ENCODE measurements around the gene ABCG2.
"Not testable (repeated sequence)": the region's sequence is repeated elsewhere in the genome, so short reads cannot be mapped to it uniquely, and the experiment has no call there.

The ABCG2 gene

DNA sequence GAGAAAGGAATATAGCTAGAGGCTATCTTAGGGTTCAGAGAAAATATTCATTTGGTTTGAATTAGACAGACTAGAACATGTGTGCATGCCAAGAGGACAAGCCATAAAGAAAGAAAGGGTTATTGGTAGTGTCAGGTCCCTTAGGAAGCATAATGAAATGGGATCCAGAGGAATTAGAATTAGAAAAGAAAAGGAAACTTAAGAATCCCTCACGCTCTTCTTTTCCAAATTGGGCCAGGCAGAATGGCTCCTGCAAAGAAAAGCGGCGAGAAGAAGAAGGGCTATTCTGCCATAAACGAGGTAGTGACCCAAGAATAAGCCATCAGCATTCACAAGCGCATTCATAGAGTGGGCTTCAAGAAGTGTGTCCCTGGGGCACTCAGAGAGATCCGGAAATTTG lies 4.9 kb upstream of the ABCG2 start:
- no peak for ATAC-seq

GRCh38 chr4:88162626-88163025 lies 4.2 kb upstream of the ABCG2 start:
- ATAC-seq = no peak

DNA sequence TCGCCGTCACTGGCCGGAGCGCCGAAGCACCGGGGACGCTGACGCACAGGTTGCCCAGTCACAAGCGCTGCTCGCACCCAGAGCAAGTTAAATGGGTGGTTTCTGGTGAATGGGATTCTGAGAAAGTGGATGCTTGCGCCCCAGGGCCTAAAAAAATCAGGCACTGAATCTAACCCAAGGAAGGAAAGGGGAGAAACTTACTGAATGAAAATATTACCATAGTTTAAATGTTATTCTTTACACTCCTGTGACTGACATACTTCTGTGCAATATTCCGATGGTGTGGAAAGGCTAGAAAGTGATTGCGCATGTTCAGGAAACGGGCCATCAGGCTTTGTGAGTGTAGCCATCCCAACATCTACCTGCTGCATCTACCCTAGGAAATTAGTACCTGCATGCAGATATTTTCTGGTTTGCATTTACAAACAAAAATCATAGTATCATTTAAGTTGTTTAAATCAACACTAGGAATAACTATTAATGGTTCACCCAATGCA lies 838 bp upstream of the ABCG2 start:
- ATAC-seq = peak in 1 of 2 donors; percentile 25

DNA sequence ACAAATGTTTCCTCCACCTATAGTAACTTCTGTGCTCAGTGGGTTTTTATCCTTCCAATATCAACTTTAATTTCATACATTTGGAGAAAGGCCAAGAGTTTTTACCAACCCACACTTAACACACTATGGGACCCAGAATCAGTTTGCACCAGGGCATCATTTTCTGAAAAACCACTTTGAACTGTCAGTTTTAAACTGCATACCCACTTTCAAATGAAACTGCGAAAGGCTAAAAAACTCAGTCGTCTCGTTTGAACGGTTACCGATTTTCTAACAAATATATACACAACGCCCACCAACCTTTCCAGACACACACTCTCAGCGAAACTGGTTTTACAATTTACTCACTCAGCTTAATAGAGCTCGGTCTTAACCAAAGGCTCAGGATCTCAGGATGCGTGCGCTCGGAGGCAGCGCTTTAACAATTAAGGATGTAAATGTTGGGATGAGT lies 376 bp downstream of the ABCG2 start:
- peak; percentile 28 to 58 for ATAC-seq

DNA sequence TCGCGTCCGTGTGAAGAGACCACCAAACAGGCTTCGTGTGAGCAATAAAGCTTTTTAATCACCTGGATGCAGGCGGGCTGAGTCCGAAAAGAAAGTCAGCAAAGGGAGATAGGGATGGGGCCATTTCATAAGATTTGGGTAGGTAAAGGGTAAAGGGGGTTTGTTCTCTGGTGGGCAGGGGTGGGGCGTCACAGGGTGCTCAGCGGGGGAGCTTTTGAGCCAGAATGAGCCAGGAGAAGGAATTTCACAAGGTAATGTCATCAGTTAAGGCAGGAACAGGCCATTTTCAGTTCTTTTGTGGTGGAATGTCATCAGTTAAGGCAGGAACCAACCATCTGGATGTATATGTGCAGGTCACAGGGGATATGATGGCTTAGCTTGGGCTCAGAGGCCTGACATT lies 6.1 kb downstream of the ABCG2 start:
- not testable (repeated sequence) for ATAC-seq

GRCh38 chr4:88148560-88148959 lies 9.9 kb downstream of the ABCG2 start:
- no peak for ATAC-seq

DNA sequence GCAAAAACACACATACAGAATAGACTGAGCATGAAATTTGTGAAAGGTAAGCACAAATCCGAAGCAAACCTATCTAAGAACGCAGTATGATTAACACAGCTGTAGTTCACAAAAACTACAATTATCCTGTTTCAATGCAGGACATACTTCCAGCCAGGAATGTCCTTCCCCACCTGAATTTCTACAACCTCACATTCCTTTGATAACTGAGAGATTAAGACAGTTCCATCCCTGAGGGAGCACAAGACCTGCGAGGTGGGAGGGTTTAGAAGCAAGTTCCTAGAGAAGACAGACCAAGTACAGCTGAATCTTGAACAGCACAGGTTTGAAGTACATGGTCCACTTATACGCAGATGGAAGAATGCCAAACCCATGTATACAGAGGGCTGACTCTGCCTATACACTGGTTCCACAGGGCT lies 10.6 kb downstream of the ABCG2 start:
- ATAC-seq = no peak

DNA sequence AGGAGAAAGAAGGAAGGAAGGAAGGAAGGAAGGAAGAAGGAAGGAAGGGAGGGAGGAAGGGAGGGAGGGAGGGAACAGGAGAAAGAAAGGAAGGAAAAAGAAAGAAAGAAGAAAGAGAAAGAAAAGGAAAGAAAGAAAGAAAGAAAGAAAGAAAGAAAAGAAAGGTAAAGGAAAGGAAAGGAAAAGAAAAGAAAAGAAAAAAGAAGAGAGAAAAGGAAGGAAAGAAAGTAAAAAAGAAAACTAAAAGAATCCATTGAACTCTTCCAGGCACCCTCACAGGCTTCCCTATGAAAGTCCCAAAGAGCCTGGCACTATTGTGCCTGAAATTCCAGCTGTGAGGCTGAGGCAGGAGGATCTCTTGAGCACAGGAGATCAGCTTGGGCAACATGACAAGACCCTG lies 11.5 kb downstream of the ABCG2 start:
- no peak for ATAC-seq

DNA sequence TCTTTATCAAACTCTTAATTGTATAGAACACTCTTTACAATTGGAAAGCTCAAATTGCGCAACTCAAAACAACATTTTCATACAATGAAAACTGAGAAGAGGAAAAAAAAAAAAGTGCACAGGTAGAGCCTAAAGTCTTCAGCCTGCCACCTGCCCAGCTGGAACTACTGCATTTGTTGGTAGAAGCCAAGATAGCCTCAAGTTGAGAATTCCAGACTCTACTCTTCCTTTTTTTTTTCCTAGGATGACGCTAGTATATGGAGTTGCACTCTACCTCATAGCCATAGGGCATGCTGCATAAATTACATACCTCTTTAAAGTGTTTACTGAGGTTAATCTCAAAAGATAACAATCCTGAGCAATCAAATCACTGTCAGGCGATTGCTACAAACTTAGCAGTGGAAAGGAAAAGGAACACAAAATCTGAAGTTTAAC lies 13.6 kb downstream of the ABCG2 start:
- no peak for ATAC-seq

- ATAC-seq = no peak
These were observed 14.4 kb downstream of the ABCG2 start for GRCh38 chr4:88144048-88144447.

DNA sequence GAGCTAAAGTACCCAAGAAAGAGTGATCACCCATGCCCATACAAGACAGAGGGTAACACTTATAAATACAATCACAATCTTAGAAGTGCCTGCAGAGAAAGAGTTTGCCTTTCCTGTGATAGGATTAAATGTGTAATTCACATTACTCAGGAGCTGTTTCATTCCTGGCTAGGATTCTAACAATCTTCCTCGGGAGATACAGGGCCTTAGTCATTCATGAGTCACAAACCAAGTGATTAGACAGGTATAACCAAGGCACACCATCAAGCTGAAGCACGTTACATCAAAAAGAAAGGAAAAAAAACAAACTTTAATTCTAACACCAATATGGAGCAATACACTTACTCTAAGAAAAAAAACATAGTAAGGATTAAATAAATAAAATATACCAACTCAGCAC lies 14.9 kb downstream of the ABCG2 start:
- no peak for ATAC-seq

GRCh38 chr4:88138561-88138960 lies 19.9 kb downstream of the ABCG2 start:
- no peak for ATAC-seq

DNA sequence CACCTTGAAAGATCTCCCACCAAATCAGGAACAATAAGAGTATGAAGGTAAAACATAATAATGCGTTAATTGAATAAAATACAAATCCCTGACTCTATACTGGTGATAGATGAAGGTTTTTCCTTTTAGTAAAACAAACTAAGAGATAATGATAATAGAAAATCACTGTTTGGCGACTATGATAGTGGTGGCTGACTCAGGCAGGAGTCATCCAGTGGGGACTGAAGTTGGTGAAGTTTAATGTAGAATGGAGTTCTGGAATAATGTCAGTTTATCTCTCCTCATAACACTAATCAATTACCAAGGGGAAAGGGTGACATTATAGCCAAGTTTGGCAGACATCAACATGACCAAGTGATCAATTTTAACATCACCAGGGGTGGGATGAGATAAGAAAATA lies 21.3 kb downstream of the ABCG2 start:
- no peak for ATAC-seq

DNA sequence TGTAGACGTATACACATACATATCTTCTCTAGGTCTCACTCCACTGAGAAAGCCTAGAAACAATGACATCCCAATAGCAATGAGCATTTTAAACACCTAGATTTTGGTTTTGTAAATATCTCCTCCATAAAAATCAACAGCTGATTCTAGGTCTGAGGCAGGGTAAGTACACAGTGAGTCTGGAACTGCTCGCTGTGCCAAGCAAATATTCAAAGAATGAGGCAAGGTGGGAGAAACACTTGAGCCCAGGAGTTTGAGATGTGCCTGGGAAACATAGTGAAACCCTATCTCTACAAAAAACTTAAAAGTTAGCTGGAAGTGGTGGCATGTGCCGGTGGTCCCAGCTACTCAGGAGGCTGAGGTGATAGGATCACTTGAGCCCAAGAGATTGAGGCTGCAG lies 22.2 kb downstream of the ABCG2 start:
- ATAC-seq = no peak

- no peak for ATAC-seq
These were observed 23.1 kb downstream of the ABCG2 start for GRCh38 chr4:88135356-88135663.

DNA sequence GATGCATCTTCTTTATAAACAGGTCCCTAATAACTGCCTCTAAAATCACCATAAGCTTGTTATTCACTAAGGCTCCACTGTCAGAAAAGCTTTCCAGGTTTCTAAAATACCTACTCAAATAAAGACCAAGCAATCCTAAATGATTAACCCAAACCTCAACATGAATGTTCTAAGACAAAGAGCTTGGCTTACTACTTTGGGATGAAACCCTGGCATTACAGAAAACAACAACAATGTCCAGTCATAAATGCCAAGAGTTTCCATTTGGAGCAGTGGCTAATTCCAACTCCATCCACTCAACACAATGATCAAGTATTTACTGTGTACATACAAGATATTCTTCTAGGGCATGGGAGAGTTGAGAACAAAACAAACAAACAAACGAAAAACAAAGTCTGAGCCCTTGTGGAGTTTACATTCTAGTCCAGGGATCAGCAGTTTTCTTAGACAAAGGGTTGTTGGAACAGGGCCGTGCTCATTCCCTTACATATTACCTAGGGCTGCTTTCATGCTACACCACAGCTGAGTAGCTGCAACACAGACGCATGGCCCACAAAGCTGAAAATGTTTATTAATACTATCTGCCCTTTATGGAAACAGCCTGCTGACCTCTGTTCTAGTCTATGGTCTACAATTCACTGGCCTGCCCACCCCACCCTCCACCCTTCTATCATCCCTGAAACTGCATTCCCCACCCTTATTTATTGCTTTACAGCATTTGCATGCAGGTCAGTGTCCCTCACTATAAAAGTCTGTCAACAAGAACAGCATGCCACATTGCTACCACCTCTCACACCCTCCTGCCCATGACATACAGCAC lies 23.7 kb downstream of the ABCG2 start:
- no peak for ATAC-seq

- no peak for ATAC-seq
These were observed 24.3 kb downstream of the ABCG2 start for GRCh38 chr4:88134111-88134510.

DNA sequence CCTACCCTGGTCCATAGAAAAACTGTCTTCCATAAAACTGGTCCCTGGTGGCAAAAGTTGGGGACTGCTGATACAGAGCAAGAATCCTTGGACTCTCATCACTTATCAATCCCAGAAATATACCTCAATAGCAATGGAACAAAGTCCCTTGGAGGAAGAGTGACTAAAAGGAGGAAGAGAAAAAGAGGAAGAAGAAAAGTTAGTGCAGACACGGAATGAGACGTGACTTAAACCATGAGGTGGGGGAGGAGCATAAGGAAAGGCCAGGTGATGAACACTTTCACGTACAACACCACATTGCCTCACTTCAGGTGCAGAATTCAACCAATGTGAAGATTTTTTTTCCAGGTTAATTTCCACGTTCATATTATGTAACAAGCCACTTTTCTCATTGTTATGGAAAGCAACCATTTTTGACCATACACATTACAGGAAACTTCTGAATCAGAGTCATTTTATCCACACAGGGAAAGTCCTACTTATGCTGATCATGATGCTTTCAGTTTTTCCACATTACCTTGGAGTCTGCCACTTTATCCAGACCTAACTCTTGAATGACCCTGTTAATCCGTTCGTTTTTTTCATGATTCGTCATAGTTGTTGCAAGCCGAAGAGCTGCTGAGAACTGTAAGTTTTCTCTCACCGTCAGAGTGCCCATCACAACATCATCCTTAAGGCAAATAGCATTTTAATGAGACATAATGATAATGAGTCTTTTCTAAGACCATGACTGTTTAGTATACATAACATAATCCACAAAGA lies 27.7 kb downstream of the ABCG2 start:
- no peak for ATAC-seq

DNA sequence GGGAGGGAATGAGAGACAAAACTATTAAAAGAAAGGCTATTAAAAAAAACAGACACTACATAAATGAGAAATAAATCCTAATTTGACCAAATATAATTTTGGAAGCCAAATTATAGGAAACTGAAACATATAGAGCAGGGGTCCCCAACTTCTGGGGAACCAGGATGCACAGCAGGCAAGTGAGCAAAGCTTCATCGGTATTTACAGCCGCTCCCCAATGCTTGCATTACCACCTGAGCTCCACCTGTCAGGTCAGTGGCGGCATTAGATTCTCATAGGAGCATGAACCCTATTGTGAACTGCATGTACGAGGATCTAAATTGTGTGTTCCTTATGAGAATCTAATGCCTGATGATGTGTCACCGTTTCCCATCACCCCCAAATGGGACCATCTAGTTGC lies 28.4 kb downstream of the ABCG2 start:
- ATAC-seq = no peak

DNA sequence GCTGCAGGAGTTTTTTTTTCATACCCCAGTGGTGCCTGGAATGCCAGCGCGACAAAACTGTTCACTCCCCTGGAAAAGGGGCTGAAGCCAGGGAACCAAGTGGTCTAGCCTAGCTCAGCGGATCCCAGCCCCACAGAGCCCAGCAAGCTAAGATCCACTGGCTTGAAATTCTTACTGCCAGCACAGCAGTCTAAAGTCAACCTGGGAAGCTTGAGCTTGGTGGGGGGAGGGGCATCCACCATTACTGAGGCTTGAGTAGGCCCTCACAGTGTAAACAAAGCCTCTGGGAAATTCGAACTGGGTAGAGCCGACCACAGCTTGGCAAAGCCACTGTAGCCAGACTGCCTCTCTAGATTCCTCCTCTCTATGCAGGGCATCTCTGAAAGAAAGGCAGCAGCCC lies 36.2 kb downstream of the ABCG2 start:
- ATAC-seq = not testable (repeated sequence)

DNA sequence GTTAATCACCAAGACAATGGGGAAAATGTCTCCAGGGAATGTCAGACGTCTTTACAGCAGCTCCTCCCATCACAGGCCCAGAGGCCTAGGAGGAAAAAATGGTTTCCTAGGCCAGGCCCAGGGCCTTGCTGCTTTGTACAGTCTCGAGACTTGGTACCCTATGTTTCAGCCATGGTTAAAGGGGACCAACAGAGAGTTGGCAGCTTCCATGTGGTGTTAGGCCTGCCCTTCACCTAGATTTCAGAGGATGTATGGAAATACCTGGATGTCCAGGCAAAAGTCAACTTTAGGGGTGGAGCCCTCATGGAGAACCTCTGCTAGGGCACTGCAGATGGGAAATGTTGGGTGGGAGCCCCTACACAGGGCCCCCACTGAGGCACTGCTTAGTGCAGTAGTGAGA lies 38.5 kb downstream of the ABCG2 start:
- ATAC-seq = no peak

GRCh38 chr4:88115587-88115986 lies 42.9 kb downstream of the ABCG2 start:
- ATAC-seq = no peak

GRCh38 chr4:88112856-88113255 lies 45.6 kb downstream of the ABCG2 start:
- ATAC-seq = no peak

DNA sequence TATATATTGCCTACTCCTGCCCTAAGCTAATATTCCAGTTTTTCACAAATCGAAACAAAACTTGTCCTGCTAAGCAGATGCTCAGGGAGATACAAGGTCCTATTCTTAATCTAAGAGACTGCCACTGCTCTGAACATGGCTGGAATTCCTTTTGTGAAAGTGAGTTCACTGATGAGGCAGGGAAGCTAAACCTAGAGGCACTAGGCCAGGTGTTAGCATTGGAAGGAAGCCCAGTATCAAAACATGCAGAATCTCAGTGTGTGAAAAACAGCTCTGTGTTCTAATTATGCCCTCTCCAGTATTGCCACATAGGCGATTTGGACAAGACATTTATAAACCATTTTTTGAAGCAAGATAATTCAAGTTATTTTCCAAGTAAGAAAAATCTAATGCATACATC lies 47.6 kb downstream of the ABCG2 start:
- ATAC-seq = no peak
